Mammary epithelial cell (primary cell): ENCODE results near the gene ZNF565.
"Not testable (repeated sequence)": the region's sequence is repeated elsewhere in the genome, so short reads cannot be mapped to it uniquely, and the experiment has no call there.

ENCODE experiments used
- CTCF ChIP-seq, 2 donors: IDR thresholded peaks in 1 of 2; conservative IDR thresholded peaks in 1 of 2; 2 replicates each; pipeline ENCODE4 v1.5.1; 2011 to 2012; ENCODE audit warnings: inconsistent platforms in 2 of 2, low read length in 2 of 2, mild to moderate bottlenecking in 2 of 2, control low read depth in 1 of 2, low read depth in 1 of 2; ENCODE audit not compliant: insufficient read depth in 1 of 2; ENCODE audit errors: extremely low read depth in 1 of 2
- EZH2 ChIP-seq: IDR thresholded peaks from 2 replicates; pipeline ENCODE4 v1.6.1; 2012; ENCODE audit warnings: low read length, inconsistent platforms, borderline replicate concordance

DNA sequence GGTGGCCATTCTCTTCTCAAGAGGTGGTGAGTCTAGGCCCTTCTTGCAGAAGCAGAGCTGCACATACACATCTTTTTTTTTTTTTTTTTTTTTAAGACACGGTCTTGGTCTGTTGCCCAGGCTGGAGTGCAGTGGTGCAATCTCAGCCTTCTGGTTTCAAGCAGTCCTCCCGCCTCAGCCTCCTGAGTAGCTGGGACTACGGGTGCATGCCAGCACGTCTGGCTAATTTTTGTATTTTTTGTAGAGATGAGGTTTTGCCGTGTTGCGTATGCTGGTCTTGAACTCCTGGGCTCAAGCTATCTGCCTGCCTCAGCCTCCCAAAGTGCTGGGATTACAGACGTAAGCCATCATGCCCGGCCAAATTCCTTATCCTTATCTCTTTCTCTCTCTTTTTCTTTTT, 40.6 kb downstream of the ZNF565 start:
- TF ChIP-seq CTCF (conservative IDR thresholded peaks at IDR 0.05 in 1 of 2, IDR thresholded peaks at IDR 0.05 in 1 of 2; ENCODE audit: extremely low read depth in 1 of 2, insufficient read depth in 1 of 2, low read depth in 1 of 2, low read length in 2 of 2); EZH2: not testable (repeated sequence)
